Measurements from ENCODE around the gene CCNYL1.
A peak's percentile ranks its signal among the peaks of the same experiment; 100 is the strongest.

Gene CCNYL1

GRCh38 chr2:207710814-207711740 is at the start of gene CCNYL1:
Gene CCNYL1, plus strand, starts transcription at chr2:207711640. Its CDS starts 257 bp downstream, at chr2:207711897.
- H3K36me3 ChIP-seq (ENCODE audit: control insufficient read depth, low read depth, low read length) = peaks cover 3% of the 10 kb centered on the region
- H3K27ac ChIP-seq (ENCODE audit: low read length) = peak within 1 kb of the TSS; percentile 81
- no peaks in the 10 kb centered on the region for H3K27me3 ChIP-seq (ENCODE audit: control insufficient read depth, insufficient read depth, low read length)
- no peaks in the 10 kb centered on the region for H3K9me3 ChIP-seq (ENCODE audit: control insufficient read depth, low read depth, low read length)
- H3K4me1 ChIP-seq (ENCODE audit: control insufficient read depth, low read depth, low read length) = peaks cover 14% of the 10 kb centered on the region
- peak within 1 kb of the TSS; percentile 72 for H3K9ac ChIP-seq (ENCODE audit: low read length)
- H3K4me3 ChIP-seq (ENCODE audit: low read length) = peak within 1 kb of the TSS; percentile 82

- Histone ChIP-seq H3K9me3 (ENCODE audit: control insufficient read depth, low read depth, low read length) (no peaks in the 10 kb centered on the region), H3K9ac (ENCODE audit: low read length) (no peak overlapping the region), H3K36me3 (ENCODE audit: control insufficient read depth, low read depth, low read length) (no peaks in the 10 kb centered on the region), H3K4me1 (ENCODE audit: control insufficient read depth, low read depth, low read length) (no peaks in the 10 kb centered on the region), H3K27ac (ENCODE audit: low read length) (no peak overlapping the region), H3K27me3 (ENCODE audit: control insufficient read depth, insufficient read depth, low read length) (no peaks in the 10 kb centered on the region), H3K4me3 (ENCODE audit: low read length) (no peak overlapping the region)
Observed at GRCh38 chr2:207662203-207662602, 49.2 kb upstream of the CCNYL1 start.

GRCh38 chr2:207663870-207664545 is 47.4 kb upstream of the CCNYL1 start:
- Histone ChIP-seq H3K27me3 (ENCODE audit: control insufficient read depth, insufficient read depth, low read length) (no peaks in the 10 kb centered on the region), H3K9me3 (ENCODE audit: control insufficient read depth, low read depth, low read length) (no peaks in the 10 kb centered on the region), H3K9ac (ENCODE audit: low read length) (no peak overlapping the region), H3K4me1 (ENCODE audit: control insufficient read depth, low read depth, low read length) (no peaks in the 10 kb centered on the region), H3K36me3 (ENCODE audit: control insufficient read depth, low read depth, low read length) (no peaks in the 10 kb centered on the region), H3K4me3 (ENCODE audit: low read length) (no peak overlapping the region), H3K27ac (ENCODE audit: low read length) (no peak overlapping the region)

- no peaks in the 10 kb centered on the region for H3K27me3 ChIP-seq (ENCODE audit: control insufficient read depth, insufficient read depth, low read length)
- no peaks in the 10 kb centered on the region for H3K9me3 ChIP-seq (ENCODE audit: control insufficient read depth, low read depth, low read length)
- H3K4me3 ChIP-seq (ENCODE audit: low read length) = no peak overlapping the region
- no peak overlapping the region for H3K9ac ChIP-seq (ENCODE audit: low read length)
- H3K27ac ChIP-seq (ENCODE audit: low read length) = no peak overlapping the region
- no peaks in the 10 kb centered on the region for H3K36me3 ChIP-seq (ENCODE audit: control insufficient read depth, low read depth, low read length)
- H3K4me1 ChIP-seq (ENCODE audit: control insufficient read depth, low read depth, low read length) = peaks cover 20% of the 10 kb centered on the region
Observed at GRCh38 chr2:207670887-207671286, 40.6 kb upstream of the CCNYL1 start.

GRCh38 chr2:207673431-207673830 is 38.0 kb upstream of the CCNYL1 start:
- H3K36me3 ChIP-seq (ENCODE audit: control insufficient read depth, low read depth, low read length) = no peaks in the 10 kb centered on the region
- no peaks in the 10 kb centered on the region for H3K9me3 ChIP-seq (ENCODE audit: control insufficient read depth, low read depth, low read length)
- H3K4me1 ChIP-seq (ENCODE audit: control insufficient read depth, low read depth, low read length) = peaks cover 23% of the 10 kb centered on the region
- no peaks in the 10 kb centered on the region for H3K27me3 ChIP-seq (ENCODE audit: control insufficient read depth, insufficient read depth, low read length)
- H3K9ac ChIP-seq (ENCODE audit: low read length) = no peak overlapping the region
- no peak overlapping the region for H3K27ac ChIP-seq (ENCODE audit: low read length)
- no peak overlapping the region for H3K4me3 ChIP-seq (ENCODE audit: low read length)

GRCh38 chr2:207674266-207674774 is 37.1 kb upstream of the CCNYL1 start:
- Histone ChIP-seq H3K27me3 (ENCODE audit: control insufficient read depth, insufficient read depth, low read length) (no peaks in the 10 kb centered on the region), H3K36me3 (ENCODE audit: control insufficient read depth, low read depth, low read length) (no peaks in the 10 kb centered on the region), H3K4me3 (ENCODE audit: low read length) (no peak overlapping the region), H3K9ac (ENCODE audit: low read length) (no peak overlapping the region), H3K27ac (ENCODE audit: low read length) (no peak overlapping the region), H3K4me1 (ENCODE audit: control insufficient read depth, low read depth, low read length) (peaks cover 23% of the 10 kb centered on the region), H3K9me3 (ENCODE audit: control insufficient read depth, low read depth, low read length) (no peaks in the 10 kb centered on the region)

GRCh38 chr2:207674826-207675225 is 36.6 kb upstream of the CCNYL1 start:
- Histone ChIP-seq H3K27ac (ENCODE audit: low read length) (no peak overlapping the region), H3K27me3 (ENCODE audit: control insufficient read depth, insufficient read depth, low read length) (no peaks in the 10 kb centered on the region), H3K4me1 (ENCODE audit: control insufficient read depth, low read depth, low read length) (peaks cover 23% of the 10 kb centered on the region), H3K9me3 (ENCODE audit: control insufficient read depth, low read depth, low read length) (no peaks in the 10 kb centered on the region), H3K9ac (ENCODE audit: low read length) (no peak overlapping the region), H3K36me3 (ENCODE audit: control insufficient read depth, low read depth, low read length) (no peaks in the 10 kb centered on the region), H3K4me3 (ENCODE audit: low read length) (no peak overlapping the region)

- H3K4me1 ChIP-seq (ENCODE audit: control insufficient read depth, low read depth, low read length) = peaks cover 16% of the 10 kb centered on the region
- H3K4me3 ChIP-seq (ENCODE audit: low read length) = no peak overlapping the region
- H3K27me3 ChIP-seq (ENCODE audit: control insufficient read depth, insufficient read depth, low read length) = no peaks in the 10 kb centered on the region
- no peak overlapping the region for H3K27ac ChIP-seq (ENCODE audit: low read length)
- H3K9me3 ChIP-seq (ENCODE audit: control insufficient read depth, low read depth, low read length) = no peaks in the 10 kb centered on the region
- H3K9ac ChIP-seq (ENCODE audit: low read length) = no peak overlapping the region
- H3K36me3 ChIP-seq (ENCODE audit: control insufficient read depth, low read depth, low read length) = no peaks in the 10 kb centered on the region
Observed at GRCh38 chr2:207676827-207677354, 34.5 kb upstream of the CCNYL1 start.

GRCh38 chr2:207681431-207681830 is 30.0 kb upstream of the CCNYL1 start:
- Histone ChIP-seq H3K9ac (ENCODE audit: low read length) (no peak overlapping the region), H3K9me3 (ENCODE audit: control insufficient read depth, low read depth, low read length) (no peaks in the 10 kb centered on the region), H3K4me1 (ENCODE audit: control insufficient read depth, low read depth, low read length) (peaks cover 3% of the 10 kb centered on the region), H3K27me3 (ENCODE audit: control insufficient read depth, insufficient read depth, low read length) (no peaks in the 10 kb centered on the region), H3K4me3 (ENCODE audit: low read length) (peak overlapping the region; percentile 27), H3K36me3 (ENCODE audit: control insufficient read depth, low read depth, low read length) (no peaks in the 10 kb centered on the region), H3K27ac (ENCODE audit: low read length) (no peak overlapping the region)

GRCh38 chr2:207682557-207682956 is 28.9 kb upstream of the CCNYL1 start:
- Histone ChIP-seq H3K27me3 (ENCODE audit: control insufficient read depth, insufficient read depth, low read length) (no peaks in the 10 kb centered on the region), H3K4me3 (ENCODE audit: low read length) (no peak overlapping the region), H3K9me3 (ENCODE audit: control insufficient read depth, low read depth, low read length) (no peaks in the 10 kb centered on the region), H3K4me1 (ENCODE audit: control insufficient read depth, low read depth, low read length) (no peaks in the 10 kb centered on the region), H3K36me3 (ENCODE audit: control insufficient read depth, low read depth, low read length) (no peaks in the 10 kb centered on the region), H3K9ac (ENCODE audit: low read length) (no peak overlapping the region), H3K27ac (ENCODE audit: low read length) (no peak overlapping the region)

GRCh38 chr2:207683438-207683837 is 28.0 kb upstream of the CCNYL1 start:
- Histone ChIP-seq H3K9ac (ENCODE audit: low read length) (no peak overlapping the region), H3K4me3 (ENCODE audit: low read length) (no peak overlapping the region), H3K9me3 (ENCODE audit: control insufficient read depth, low read depth, low read length) (no peaks in the 10 kb centered on the region), H3K4me1 (ENCODE audit: control insufficient read depth, low read depth, low read length) (no peaks in the 10 kb centered on the region), H3K27me3 (ENCODE audit: control insufficient read depth, insufficient read depth, low read length) (no peaks in the 10 kb centered on the region), H3K36me3 (ENCODE audit: control insufficient read depth, low read depth, low read length) (no peaks in the 10 kb centered on the region), H3K27ac (ENCODE audit: low read length) (no peak overlapping the region)

Measured in iPS-18a (cell line).